Hypothalamus (tissue), 51 donors: Measurements from ENCODE around the gene MTG1.
"Not testable (repeated sequence)": the region's sequence is repeated elsewhere in the genome, so short reads cannot be mapped to it uniquely, and the experiment has no call there.

Experiments used
- DNase-seq, 51 donors: peaks; one replicate each; lab custom pipeline; 2025; lab: John Stamatoyannopoulos, UW

The MTG1 gene

GRCh38 chr10:133421336-133422222 is 27.6 kb downstream of the MTG1 start:
- no peak for DNase-seq

- DNase-seq, result no peak
Measured at GRCh38 chr10:133422223-133422806, 28.4 kb downstream of the MTG1 start.

GRCh38 chr10:133422807-133423771 is 29.1 kb downstream of the MTG1 start:
- peak in 3 of 51 donors; percentile 9 to 24 (median 21) for DNase-seq

GRCh38 chr10:133424102-133424501 is 30.1 kb downstream of the MTG1 start:
- not testable (repeated sequence) for DNase-seq

GRCh38 chr10:133424601-133425000 is 30.6 kb downstream of the MTG1 start, which contains the start of gene SPRN:
TSS of gene SPRN (minus strand) at chr10:133424625. CDS start at chr10:133423681, 944 bp downstream.
- DNase-seq, result not testable (repeated sequence)

- not testable (repeated sequence) for DNase-seq
Measured at GRCh38 chr10:133429571-133429970, 35.6 kb downstream of the MTG1 start.

GRCh38 chr10:133431888-133432613 is 38.1 kb downstream of the MTG1 start:
- not testable (repeated sequence) for DNase-seq

GRCh38 chr10:133432789-133433188 is 38.8 kb downstream of the MTG1 start:
- DNase-seq, result not testable (repeated sequence)

- DNase-seq, result no peak
Measured at GRCh38 chr10:133438711-133439273, 44.8 kb downstream of the MTG1 start.

- no peak for DNase-seq
Measured at GRCh38 chr10:133439517-133440461, 45.8 kb downstream of the MTG1 start.

GRCh38 chr10:133440633-133441285 is 46.8 kb downstream of the MTG1 start:
- DNase-seq, result no peak

- not testable (repeated sequence) for DNase-seq
Measured at GRCh38 chr10:133441356-133441755, 47.4 kb downstream of the MTG1 start.

GRCh38 chr10:133441780-133442179 is 47.8 kb downstream of the MTG1 start:
- no peak for DNase-seq

- no peak for DNase-seq
Measured at GRCh38 chr10:133442191-133442966, 48.4 kb downstream of the MTG1 start.

GRCh38 chr10:133442967-133443924 is 49.3 kb downstream of the MTG1 start:
- no peak for DNase-seq
